ENCODE measurements around the gene ADK.

The ADK gene

GRCh38 chr10:74434547-74434946, 283.5 kb downstream of the ADK start:
- TF ChIP-seq EZH2phosphoT487 (IDR thresholded peaks at IDR 0.05; ENCODE audit: low read depth): no peak
- TF ChIP-seq CTCF (IDR thresholded peaks at IDR 0.05; ENCODE audit: low read depth, low read length): no peak
- no peak overlapping the region for H3K27ac ChIP-seq (ENCODE audit: low read length)
- no peaks in the 10 kb centered on the region for H3K36me3 ChIP-seq (replicated peaks; ENCODE audit: low read depth, low read length)
- no peak overlapping the region for H3K9ac ChIP-seq (ENCODE audit: low read length)
- H3K9me3 ChIP-seq (ENCODE audit: insufficient read depth, low read length): no peaks in the 10 kb centered on the region
- no peaks in the 10 kb centered on the region for H3K79me2 ChIP-seq (ENCODE audit: low read length)
- no peak overlapping the region for H3K4me3 ChIP-seq (ENCODE audit: low read length)
- no peaks in the 10 kb centered on the region for H3K27me3 ChIP-seq (ENCODE audit: low read depth, low read length)
- H3K4me2 ChIP-seq (ENCODE audit: low read length): no peak overlapping the region
- no peak overlapping the region for H2AFZ ChIP-seq (ENCODE audit: low read depth, low read length)
- no peaks in the 10 kb centered on the region for H4K20me1 ChIP-seq (ENCODE audit: insufficient read depth, low read length)
- H3K4me1 ChIP-seq (ENCODE audit: low read length): no peaks in the 10 kb centered on the region

GRCh38 chr10:74436523-74437170, 285.6 kb downstream of the ADK start:
- no peak overlapping the region for H3K27ac ChIP-seq (ENCODE audit: low read length)
- no peaks in the 10 kb centered on the region for H3K27me3 ChIP-seq (ENCODE audit: low read depth, low read length)
- no peak overlapping the region for H3K4me2 ChIP-seq (ENCODE audit: low read length)
- no peak overlapping the region for H2AFZ ChIP-seq (ENCODE audit: low read depth, low read length)
- TF ChIP-seq EZH2phosphoT487 (IDR thresholded peaks at IDR 0.05; ENCODE audit: low read depth) (no peak), CTCF (IDR thresholded peaks at IDR 0.05; ENCODE audit: low read depth, low read length) (no peak)
- H3K9me3 ChIP-seq (ENCODE audit: insufficient read depth, low read length): no peaks in the 10 kb centered on the region
- no peaks in the 10 kb centered on the region for H3K79me2 ChIP-seq (ENCODE audit: low read length)
- H3K36me3 ChIP-seq (replicated peaks; ENCODE audit: low read depth, low read length): no peaks in the 10 kb centered on the region
- H4K20me1 ChIP-seq (ENCODE audit: insufficient read depth, low read length): no peaks in the 10 kb centered on the region
- H3K9ac ChIP-seq (ENCODE audit: low read length): no peak overlapping the region
- H3K4me3 ChIP-seq (ENCODE audit: low read length): no peak overlapping the region
- H3K4me1 ChIP-seq (ENCODE audit: low read length): no peaks in the 10 kb centered on the region

GRCh38 chr10:74437822-74438221, 286.8 kb downstream of the ADK start:
- H3K9ac ChIP-seq (ENCODE audit: low read length): no peak overlapping the region
- no peaks in the 10 kb centered on the region for H3K36me3 ChIP-seq (replicated peaks; ENCODE audit: low read depth, low read length)
- H2AFZ ChIP-seq (ENCODE audit: low read depth, low read length): no peak overlapping the region
- TF ChIP-seq CTCF (IDR thresholded peaks at IDR 0.05; ENCODE audit: low read depth, low read length) (no peak), EZH2phosphoT487 (IDR thresholded peaks at IDR 0.05; ENCODE audit: low read depth) (no peak)
- no peaks in the 10 kb centered on the region for H3K79me2 ChIP-seq (ENCODE audit: low read length)
- no peaks in the 10 kb centered on the region for H3K4me1 ChIP-seq (ENCODE audit: low read length)
- no peak overlapping the region for H3K4me3 ChIP-seq (ENCODE audit: low read length)
- H4K20me1 ChIP-seq (ENCODE audit: insufficient read depth, low read length): no peaks in the 10 kb centered on the region
- no peaks in the 10 kb centered on the region for H3K27me3 ChIP-seq (ENCODE audit: low read depth, low read length)
- no peak overlapping the region for H3K4me2 ChIP-seq (ENCODE audit: low read length)
- no peaks in the 10 kb centered on the region for H3K9me3 ChIP-seq (ENCODE audit: insufficient read depth, low read length)
- H3K27ac ChIP-seq (ENCODE audit: low read length): no peak overlapping the region

- H3K4me2 ChIP-seq (ENCODE audit: low read length): no peak overlapping the region
- H3K27ac ChIP-seq (ENCODE audit: low read length): no peak overlapping the region
- H3K27me3 ChIP-seq (ENCODE audit: low read depth, low read length): no peaks in the 10 kb centered on the region
- no peaks in the 10 kb centered on the region for H3K4me1 ChIP-seq (ENCODE audit: low read length)
- H4K20me1 ChIP-seq (ENCODE audit: insufficient read depth, low read length): no peaks in the 10 kb centered on the region
- no peak overlapping the region for H3K9ac ChIP-seq (ENCODE audit: low read length)
- no peaks in the 10 kb centered on the region for H3K9me3 ChIP-seq (ENCODE audit: insufficient read depth, low read length)
- no peak overlapping the region for H3K4me3 ChIP-seq (ENCODE audit: low read length)
- H2AFZ ChIP-seq (ENCODE audit: low read depth, low read length): no peak overlapping the region
- TF ChIP-seq EZH2phosphoT487 (IDR thresholded peaks at IDR 0.05; ENCODE audit: low read depth) (no peak), CTCF (IDR thresholded peaks at IDR 0.05; ENCODE audit: low read depth, low read length) (no peak)
- no peaks in the 10 kb centered on the region for H3K36me3 ChIP-seq (replicated peaks; ENCODE audit: low read depth, low read length)
- H3K79me2 ChIP-seq (ENCODE audit: low read length): no peaks in the 10 kb centered on the region
Observed at GRCh38 chr10:74439213-74439612, 288.2 kb downstream of the ADK start.

Measured in OCI-LY3 (cell line).